Measurements from ENCODE around the gene ADORA2B. TPM values are rescaled to one million over a fixed set of nuclear protein-coding genes. Genes with fewer than 3 reads are reported as not detected.
"Not testable (repeated sequence)": the region's sequence is repeated elsewhere in the genome, so short reads cannot be mapped to it uniquely, and the experiment has no call there.

ADORA2B gene
- total RNA-seq, 4 donors from 2014 or later: 0.40 to 2.0 (median 1.2) TPM; not detected in 1

DNA sequence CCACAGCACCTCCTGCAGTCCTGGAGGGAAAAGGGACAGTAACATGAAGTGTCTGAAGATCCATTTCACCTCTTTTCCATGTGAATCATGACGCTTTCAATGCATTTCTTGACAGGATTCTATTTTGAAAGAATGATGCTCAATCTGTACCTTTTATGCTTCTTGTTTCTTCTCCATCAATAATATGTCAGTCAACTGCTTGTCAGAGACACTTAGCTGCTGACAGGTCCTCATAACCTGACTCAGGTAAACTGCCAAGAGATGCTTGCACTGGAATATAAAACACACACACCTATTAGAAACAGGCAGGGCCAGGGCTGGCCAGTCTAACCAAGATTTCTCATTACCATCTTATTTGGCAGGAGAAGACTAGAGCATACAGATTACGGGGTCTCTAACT is 33.0 kb downstream of the ADORA2B start:
- 100% methylated on average over 1 of the region's 2 CpGs; no CpG with 5 or more reads in 1 of the 2 donors for WGBS, 2 donors (ENCODE audit: low coverage in 1 of 2)
- TF ChIP-seq POLR2AphosphoS5 (IDR thresholded peaks at IDR 0.05) (no peak), EP300 (IDR thresholded peaks at IDR 0.05) (no peak), POLR2A (IDR thresholded peaks at IDR 0.05) (no peak)
- TF ChIP-seq, protein P1, sequence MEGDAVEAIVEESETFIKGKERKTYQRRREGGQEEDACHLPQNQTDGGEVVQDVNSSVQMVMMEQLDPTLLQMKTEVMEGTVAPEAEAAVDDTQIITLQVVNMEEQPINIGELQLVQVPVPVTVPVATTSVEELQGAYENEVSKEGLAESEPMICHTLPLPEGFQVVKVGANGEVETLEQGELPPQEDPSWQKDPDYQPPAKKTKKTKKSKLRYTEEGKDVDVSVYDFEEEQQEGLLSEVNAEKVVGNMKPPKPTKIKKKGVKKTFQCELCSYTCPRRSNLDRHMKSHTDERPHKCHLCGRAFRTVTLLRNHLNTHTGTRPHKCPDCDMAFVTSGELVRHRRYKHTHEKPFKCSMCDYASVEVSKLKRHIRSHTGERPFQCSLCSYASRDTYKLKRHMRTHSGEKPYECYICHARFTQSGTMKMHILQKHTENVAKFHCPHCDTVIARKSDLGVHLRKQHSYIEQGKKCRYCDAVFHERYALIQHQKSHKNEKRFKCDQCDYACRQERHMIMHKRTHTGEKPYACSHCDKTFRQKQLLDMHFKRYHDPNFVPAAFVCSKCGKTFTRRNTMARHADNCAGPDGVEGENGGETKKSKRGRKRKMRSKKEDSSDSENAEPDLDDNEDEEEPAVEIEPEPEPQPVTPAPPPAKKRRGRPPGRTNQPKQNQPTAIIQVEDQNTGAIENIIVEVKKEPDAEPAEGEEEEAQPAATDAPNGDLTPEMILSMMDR (IDR thresholded peaks at IDR 0.05): no peak
- peaks cover 0 to 67% of the 10 kb centered on the region in 2 donors for H3K36me3 ChIP-seq
- ATAC-seq: no peak
- H3K27ac ChIP-seq: no peak overlapping the region
- H3K27me3 ChIP-seq: no peaks in the 10 kb centered on the region
- H3K4me3 ChIP-seq: no peak overlapping the region
- H3K9me3 ChIP-seq: no peaks in the 10 kb centered on the region
- no peaks in the 10 kb centered on the region for H3K4me1 ChIP-seq

DNA sequence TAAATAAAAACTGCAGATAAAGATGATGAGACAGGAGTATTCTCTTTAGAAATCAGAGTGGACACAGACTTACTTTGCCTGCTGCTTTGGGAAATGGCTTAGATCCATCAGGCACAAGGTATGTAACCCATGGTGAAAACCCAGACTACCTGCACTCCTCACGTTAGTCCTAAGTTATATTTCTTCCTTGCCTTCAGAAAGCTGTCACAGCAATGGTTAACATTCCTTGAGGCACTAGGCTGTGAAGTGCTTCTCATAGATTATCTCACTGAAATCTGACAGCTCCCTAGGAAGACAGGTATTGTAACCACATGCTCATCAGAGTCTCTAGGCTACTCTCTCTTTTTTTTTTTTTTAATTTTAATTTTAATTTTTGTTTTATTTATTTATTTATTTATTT is 33.7 kb downstream of the ADORA2B start:
- Histone ChIP-seq H3K27me3 (no peaks in the 10 kb centered on the region), H3K9me3 (no peaks in the 10 kb centered on the region), H3K36me3 (peaks cover 0 to 73% of the 10 kb centered on the region in 2 donors), H3K4me1 (no peaks in the 10 kb centered on the region), H3K27ac (no peak overlapping the region), H3K4me3 (no peak overlapping the region)
- WGBS, 2 donors (ENCODE audit: low coverage in 1 of 2): 67 to 86% methylated on average over 1 of the region's 1 CpG
- TF ChIP-seq, protein P1 (IDR thresholded peaks at IDR 0.05): no peak
- TF ChIP-seq POLR2A (IDR thresholded peaks at IDR 0.05): no peak
- no peak for TF ChIP-seq POLR2AphosphoS5 (IDR thresholded peaks at IDR 0.05)
- no peak for TF ChIP-seq EP300 (IDR thresholded peaks at IDR 0.05)
- ATAC-seq: no peak

DNA sequence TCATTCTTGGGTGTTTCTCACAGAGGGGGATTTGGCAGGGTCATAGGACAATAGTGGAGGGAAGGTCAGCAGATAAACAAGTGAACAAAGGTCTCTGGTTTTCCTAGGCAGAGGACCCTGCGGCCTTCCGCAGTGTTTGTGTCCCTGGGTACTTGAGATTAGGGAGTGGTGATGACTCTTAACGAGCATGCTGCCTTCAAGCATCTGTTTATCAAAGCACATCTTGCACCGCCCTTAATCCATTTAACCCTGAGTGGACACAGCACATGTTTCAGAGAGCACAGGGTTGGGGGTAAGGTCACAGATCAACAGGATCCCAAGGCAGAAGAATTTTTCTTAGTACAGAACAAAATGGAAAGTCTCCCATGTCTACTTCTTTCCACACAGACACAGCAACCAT is 34.1 kb downstream of the ADORA2B start:
- not testable (repeated sequence) for ATAC-seq, H3K9me3 ChIP-seq, H3K27me3 ChIP-seq, H3K4me1 ChIP-seq, H3K27ac ChIP-seq, H3K4me3 ChIP-seq
- H3K36me3 ChIP-seq: peaks cover 0 to 77% of the 10 kb centered on the region in 2 donors
- WGBS, 2 donors (ENCODE audit: low coverage in 1 of 2): no CpG with 5 or more reads among the region's 4 CpGs

DNA sequence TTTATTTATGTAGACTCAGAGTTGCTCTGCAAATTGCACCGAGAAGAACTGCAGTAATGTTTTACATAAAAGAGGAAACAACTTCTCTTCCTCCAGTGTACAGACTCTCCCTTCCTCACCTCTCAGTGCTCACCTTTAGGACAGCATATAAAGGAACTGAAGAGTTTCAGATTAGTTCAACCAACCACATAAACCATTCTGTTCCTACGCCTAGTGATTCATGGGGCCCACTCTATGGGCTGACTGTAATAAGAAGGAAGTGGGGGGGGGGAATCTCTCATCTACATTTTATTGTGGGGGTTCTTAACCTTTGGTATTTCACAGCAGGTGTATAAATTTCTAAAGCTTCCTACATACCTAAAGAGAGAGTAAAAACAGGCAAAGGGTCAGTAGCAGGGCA is 36.3 kb downstream of the ADORA2B start:
- Histone ChIP-seq H3K27ac (no peak overlapping the region), H3K27me3 (no peaks in the 10 kb centered on the region), H3K9me3 (no peaks in the 10 kb centered on the region), H3K4me1 (no peaks in the 10 kb centered on the region), H3K36me3 (peaks cover 0 to 89% of the 10 kb centered on the region in 2 donors), H3K4me3 (no peak overlapping the region)
- WGBS, 2 donors (ENCODE audit: low coverage in 1 of 2): 40 to 50% methylated on average over 1 to 2 of the region's 2 CpGs
- TF ChIP-seq POLR2A (IDR thresholded peaks at IDR 0.05): no peak
- no peak for TF ChIP-seq POLR2AphosphoS5 (IDR thresholded peaks at IDR 0.05)
- TF ChIP-seq EP300 (IDR thresholded peaks at IDR 0.05): no peak
- TF ChIP-seq, protein P1 (IDR thresholded peaks at IDR 0.05): no peak
- no peak for ATAC-seq

DNA sequence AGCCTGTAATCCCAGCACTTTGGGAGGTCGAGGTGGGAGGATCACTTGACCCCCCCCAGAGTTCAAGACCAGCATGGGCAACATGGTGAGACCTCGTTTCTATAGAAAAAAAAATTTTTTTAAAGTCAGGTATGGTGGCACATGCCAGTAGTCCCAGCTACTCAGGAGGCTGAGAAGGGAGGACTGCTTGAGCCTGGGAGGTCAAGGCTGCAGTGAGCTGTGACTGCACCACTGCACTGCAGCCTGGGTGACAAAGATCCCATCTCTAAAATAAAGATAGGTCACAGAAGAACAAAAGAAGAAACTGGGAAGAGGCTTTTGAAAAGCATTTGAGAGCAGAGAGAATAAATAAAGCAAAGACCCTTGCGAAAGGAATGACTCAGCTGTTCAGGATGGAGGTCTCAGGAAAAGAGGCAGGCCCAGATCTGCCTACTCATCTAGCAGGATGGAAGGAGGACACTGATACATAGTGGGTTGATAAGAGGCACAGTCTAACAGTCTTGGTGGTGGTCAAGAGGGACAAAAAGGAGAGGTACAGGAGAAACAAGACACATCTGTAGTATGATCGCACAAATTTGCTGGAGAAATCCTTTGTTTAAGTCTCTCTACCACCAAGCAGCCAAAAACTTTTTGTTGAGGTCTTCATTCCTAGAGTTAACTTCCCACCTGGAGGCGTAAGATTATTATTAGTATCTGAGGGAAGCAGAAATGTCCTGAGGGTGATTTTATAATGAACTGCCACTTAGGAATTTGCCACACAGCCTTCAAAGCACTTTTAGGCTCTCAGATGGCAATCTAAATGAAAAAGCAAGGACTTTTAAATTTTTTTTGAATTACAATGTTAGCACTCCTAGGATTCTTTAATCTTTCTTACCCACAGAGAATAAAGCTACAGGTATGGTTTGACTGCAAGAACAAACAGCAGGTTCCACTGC is 37.0 kb downstream of the ADORA2B start:
- TF ChIP-seq EP300 (IDR thresholded peaks at IDR 0.05) (no peak), POLR2A (IDR thresholded peaks at IDR 0.05) (no peak), POLR2AphosphoS5 (IDR thresholded peaks at IDR 0.05) (no peak)
- TF ChIP-seq, protein P1 (IDR thresholded peaks at IDR 0.05): no peak
- 86 to 93% methylated on average over 3 to 5 of the region's 5 CpGs for WGBS, 2 donors (ENCODE audit: low coverage in 1 of 2)
- peaks cover 0 to 89% of the 10 kb centered on the region in 2 donors for H3K36me3 ChIP-seq
- H3K4me3 ChIP-seq: no peak overlapping the region
- no peaks in the 10 kb centered on the region for H3K27me3 ChIP-seq
- H3K9me3 ChIP-seq: no peaks in the 10 kb centered on the region
- no peaks in the 10 kb centered on the region for H3K4me1 ChIP-seq
- no peak overlapping the region for H3K27ac ChIP-seq
- no peak for ATAC-seq
